ENCODE data around the gene MYO10.

Gene MYO10

DNA sequence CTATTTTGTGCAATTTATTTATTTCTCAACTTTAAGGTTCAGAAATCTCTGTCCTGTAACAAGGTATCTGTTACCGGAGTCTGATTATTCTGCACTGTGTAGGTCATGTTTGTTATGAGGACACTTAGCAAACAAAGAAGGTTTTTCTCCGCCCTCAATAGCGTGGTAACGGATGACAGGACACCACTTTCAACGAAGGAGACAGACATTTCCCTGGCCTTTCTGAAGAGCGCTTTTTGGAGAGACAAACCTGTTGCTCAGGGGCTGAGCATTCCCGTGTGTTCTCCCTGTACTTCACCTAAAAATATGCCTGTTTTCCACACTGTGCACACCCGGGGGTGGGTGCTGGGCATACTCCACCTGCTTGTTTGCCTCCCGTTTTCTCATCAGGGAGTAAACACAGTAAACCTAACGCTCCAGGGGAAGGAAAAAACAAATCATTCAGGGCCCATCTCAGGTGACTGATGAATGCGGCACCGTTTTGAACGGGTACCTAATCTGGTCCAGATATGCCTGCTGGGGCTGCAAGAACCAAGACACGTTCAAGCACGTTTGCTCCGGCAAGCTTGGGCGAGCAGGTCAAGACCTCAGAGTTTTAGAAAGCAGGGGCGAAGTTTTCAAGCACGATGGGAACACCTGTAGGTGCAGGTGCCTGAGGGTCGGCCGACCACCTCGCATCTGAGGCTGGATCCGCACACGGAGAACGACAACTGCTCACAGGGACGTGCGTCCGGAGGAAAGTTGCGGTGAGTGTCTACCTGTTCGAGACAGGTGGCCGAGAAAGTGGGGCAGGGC is 320.1 kb downstream of the MYO10 start:
- TF ChIP-seq, protein P1, sequence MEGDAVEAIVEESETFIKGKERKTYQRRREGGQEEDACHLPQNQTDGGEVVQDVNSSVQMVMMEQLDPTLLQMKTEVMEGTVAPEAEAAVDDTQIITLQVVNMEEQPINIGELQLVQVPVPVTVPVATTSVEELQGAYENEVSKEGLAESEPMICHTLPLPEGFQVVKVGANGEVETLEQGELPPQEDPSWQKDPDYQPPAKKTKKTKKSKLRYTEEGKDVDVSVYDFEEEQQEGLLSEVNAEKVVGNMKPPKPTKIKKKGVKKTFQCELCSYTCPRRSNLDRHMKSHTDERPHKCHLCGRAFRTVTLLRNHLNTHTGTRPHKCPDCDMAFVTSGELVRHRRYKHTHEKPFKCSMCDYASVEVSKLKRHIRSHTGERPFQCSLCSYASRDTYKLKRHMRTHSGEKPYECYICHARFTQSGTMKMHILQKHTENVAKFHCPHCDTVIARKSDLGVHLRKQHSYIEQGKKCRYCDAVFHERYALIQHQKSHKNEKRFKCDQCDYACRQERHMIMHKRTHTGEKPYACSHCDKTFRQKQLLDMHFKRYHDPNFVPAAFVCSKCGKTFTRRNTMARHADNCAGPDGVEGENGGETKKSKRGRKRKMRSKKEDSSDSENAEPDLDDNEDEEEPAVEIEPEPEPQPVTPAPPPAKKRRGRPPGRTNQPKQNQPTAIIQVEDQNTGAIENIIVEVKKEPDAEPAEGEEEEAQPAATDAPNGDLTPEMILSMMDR (IDR thresholded peaks at IDR 0.05; ENCODE audit: low read depth, low read length, missing control alignments), result no peak
- H3K4me3 ChIP-seq (ENCODE audit: low read depth, low read length), result peak overlapping the region; percentile 58
- no peak for DNase-seq (ENCODE audit: low read depth)

DNA sequence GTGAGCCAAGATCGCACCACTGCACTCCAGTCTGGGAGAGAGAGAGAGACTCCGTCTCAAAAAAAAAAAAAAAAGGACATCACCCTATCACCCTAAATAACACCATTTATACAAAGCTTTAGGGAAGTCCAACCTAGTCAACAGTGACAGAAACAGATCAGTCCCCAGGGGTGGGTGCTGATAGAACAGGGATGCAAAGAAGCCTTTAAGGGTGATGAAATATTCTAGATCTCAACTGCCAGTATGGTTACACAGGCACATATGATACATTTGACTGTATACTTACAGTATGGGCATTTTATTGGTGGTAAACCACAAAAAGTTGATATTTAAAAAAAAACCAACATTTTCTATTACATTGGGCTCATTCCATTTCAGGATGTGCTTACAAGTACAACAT is 324.1 kb downstream of the MYO10 start:
- DNase-seq (ENCODE audit: low read depth), result no peak
- TF ChIP-seq, protein P1 (IDR thresholded peaks at IDR 0.05; ENCODE audit: low read depth, low read length, missing control alignments), result no peak
- H3K4me3 ChIP-seq (ENCODE audit: low read depth, low read length), result no peak overlapping the region
